ENCODE data around the gene SIL1.
"Not testable (repeated sequence)": the region's sequence is repeated elsewhere in the genome, so short reads cannot be mapped to it uniquely, and the experiment has no call there.

The SIL1 gene

DNA sequence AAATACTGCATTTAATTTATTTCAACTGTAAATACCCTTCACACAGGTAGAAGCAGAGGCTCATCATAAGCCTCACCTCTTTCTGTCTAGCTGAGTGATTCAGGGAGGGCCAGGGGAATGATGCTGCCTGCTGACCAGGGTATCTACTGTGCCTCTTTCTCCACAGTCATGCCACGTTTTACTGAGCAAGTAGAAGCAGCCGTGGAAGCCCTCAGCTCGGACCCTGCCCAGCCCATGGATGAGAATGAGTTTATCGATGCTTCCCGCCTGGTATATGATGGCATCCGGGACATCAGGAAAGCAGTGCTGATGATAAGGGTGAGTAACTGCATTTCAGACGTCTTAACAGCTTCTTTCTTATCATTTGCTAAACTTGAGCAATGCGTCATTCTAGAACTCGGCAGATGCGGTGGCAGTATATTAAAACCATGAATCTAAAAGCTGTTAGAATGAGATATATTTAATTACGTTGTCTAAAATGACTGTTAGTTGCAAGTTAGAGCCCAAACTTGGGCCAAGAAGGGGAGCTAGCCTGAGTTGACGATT lies 273.0 kb downstream of the SIL1 start:
- H3K4me3 ChIP-seq (ENCODE audit: low read length), result no peak overlapping the region
- H3K4me2 ChIP-seq (ENCODE audit: low read length), result no peak overlapping the region
- no peak overlapping the region for H3K27ac ChIP-seq (ENCODE audit: low read depth, low read length)
- no peaks in the 10 kb centered on the region for H3K79me2 ChIP-seq (ENCODE audit: control insufficient read depth, low read length)
- peaks cover 3% of the 10 kb centered on the region for H3K36me3 ChIP-seq (ENCODE audit: control insufficient read depth, low read length)
- H3K27me3 ChIP-seq (ENCODE audit: control insufficient read depth, low read length), result no peaks in the 10 kb centered on the region
- H3K4me1 ChIP-seq (ENCODE audit: control insufficient read depth, low read length), result no peaks in the 10 kb centered on the region
- no peaks in the 10 kb centered on the region for H3K9me2 ChIP-seq (replicated peaks; ENCODE audit: control insufficient read depth, low read length)
- no peaks in the 10 kb centered on the region for H3F3A ChIP-seq (ENCODE audit: control insufficient read depth, insufficient read depth)
- no peaks in the 10 kb centered on the region for H4K20me1 ChIP-seq (ENCODE audit: control insufficient read depth, insufficient read depth, low read depth, low read length)
- no peaks in the 10 kb centered on the region for H3K9me3 ChIP-seq (ENCODE audit: control insufficient read depth, insufficient read depth, low read length)
- no peak for TF ChIP-seq EZH2phosphoT487 (IDR thresholded peaks at IDR 0.05; ENCODE audit: borderline replicate concordance, low read length)
- TF ChIP-seq, protein P1, sequence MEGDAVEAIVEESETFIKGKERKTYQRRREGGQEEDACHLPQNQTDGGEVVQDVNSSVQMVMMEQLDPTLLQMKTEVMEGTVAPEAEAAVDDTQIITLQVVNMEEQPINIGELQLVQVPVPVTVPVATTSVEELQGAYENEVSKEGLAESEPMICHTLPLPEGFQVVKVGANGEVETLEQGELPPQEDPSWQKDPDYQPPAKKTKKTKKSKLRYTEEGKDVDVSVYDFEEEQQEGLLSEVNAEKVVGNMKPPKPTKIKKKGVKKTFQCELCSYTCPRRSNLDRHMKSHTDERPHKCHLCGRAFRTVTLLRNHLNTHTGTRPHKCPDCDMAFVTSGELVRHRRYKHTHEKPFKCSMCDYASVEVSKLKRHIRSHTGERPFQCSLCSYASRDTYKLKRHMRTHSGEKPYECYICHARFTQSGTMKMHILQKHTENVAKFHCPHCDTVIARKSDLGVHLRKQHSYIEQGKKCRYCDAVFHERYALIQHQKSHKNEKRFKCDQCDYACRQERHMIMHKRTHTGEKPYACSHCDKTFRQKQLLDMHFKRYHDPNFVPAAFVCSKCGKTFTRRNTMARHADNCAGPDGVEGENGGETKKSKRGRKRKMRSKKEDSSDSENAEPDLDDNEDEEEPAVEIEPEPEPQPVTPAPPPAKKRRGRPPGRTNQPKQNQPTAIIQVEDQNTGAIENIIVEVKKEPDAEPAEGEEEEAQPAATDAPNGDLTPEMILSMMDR (IDR thresholded peaks at IDR 0.05; ENCODE audit: low read depth, low read length, poor library complexity, severe bottlenecking), result no peak

DNA sequence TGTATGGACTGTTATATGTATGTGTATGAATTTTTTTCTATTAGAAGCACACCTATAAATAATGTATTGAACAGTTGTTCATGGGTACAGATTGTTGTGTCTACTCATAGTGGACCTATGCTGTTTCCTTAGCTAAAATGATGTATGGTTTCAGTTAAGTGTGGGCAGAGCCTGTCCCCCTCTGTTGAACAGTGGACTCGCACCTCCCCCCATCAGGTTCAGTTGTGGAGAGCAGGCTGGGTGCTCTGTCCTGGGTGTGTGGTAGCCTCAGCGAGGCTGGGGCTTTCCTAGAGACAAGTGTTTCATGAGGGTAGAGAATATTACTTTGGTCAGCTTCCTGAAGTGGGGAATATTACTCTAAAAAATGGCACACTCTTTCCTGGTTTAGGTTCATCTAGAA lies 275.7 kb downstream of the SIL1 start:
- no peak for TF ChIP-seq EZH2phosphoT487 (IDR thresholded peaks at IDR 0.05; ENCODE audit: borderline replicate concordance, low read length)
- TF ChIP-seq, protein P1 (IDR thresholded peaks at IDR 0.05; ENCODE audit: low read depth, low read length, poor library complexity, severe bottlenecking), result no peak
- no peak overlapping the region for H3K27ac ChIP-seq (ENCODE audit: low read depth, low read length)
- no peak overlapping the region for H3K4me3 ChIP-seq (ENCODE audit: low read length)
- no peaks in the 10 kb centered on the region for H4K20me1 ChIP-seq (ENCODE audit: control insufficient read depth, insufficient read depth, low read depth, low read length)
- H3K4me2 ChIP-seq (ENCODE audit: low read length), result no peak overlapping the region
- H3K27me3 ChIP-seq (ENCODE audit: control insufficient read depth, low read length), result no peaks in the 10 kb centered on the region
- peaks cover 3% of the 10 kb centered on the region for H3K36me3 ChIP-seq (ENCODE audit: control insufficient read depth, low read length)
- H3K4me1 ChIP-seq (ENCODE audit: control insufficient read depth, low read length), result no peaks in the 10 kb centered on the region
- H3K9me2 ChIP-seq (replicated peaks; ENCODE audit: control insufficient read depth, low read length), result no peaks in the 10 kb centered on the region
- no peaks in the 10 kb centered on the region for H3K9me3 ChIP-seq (ENCODE audit: control insufficient read depth, insufficient read depth, low read length)
- H3F3A ChIP-seq (ENCODE audit: control insufficient read depth, insufficient read depth), result no peaks in the 10 kb centered on the region
- H3K79me2 ChIP-seq (ENCODE audit: control insufficient read depth, low read length), result no peaks in the 10 kb centered on the region

DNA sequence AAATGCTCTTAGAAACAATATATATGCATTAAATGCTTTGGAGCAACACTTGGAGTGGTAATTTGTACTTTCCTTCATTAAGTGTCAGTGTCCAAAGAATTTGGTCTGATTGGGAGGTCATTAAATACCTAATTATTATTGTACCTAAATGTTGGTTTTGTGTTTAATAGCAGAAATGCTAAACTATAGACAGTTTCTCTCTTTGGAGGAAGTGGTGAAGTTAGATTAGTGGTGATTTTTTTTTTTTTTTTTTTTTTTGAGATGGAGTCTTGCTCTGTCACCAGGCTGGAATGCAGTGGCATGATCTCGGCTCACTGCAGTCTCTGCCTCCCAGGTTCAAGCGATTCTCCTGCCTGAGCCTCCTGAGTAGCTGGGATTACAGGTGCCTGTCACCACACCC lies 276.8 kb downstream of the SIL1 start:
- H3K4me2 ChIP-seq (ENCODE audit: low read length); H3K9me3 ChIP-seq (ENCODE audit: control insufficient read depth, insufficient read depth, low read length); H3K27me3 ChIP-seq (ENCODE audit: control insufficient read depth, low read length); H4K20me1 ChIP-seq (ENCODE audit: control insufficient read depth, insufficient read depth, low read depth, low read length); H3K4me1 ChIP-seq (ENCODE audit: control insufficient read depth, low read length); H3K36me3 ChIP-seq (ENCODE audit: control insufficient read depth, low read length); H3K27ac ChIP-seq (ENCODE audit: low read depth, low read length); H3F3A ChIP-seq (ENCODE audit: control insufficient read depth, insufficient read depth); H3K79me2 ChIP-seq (ENCODE audit: control insufficient read depth, low read length); H3K4me3 ChIP-seq (ENCODE audit: low read length); H3K9me2 ChIP-seq (replicated peaks; ENCODE audit: control insufficient read depth, low read length): not testable (repeated sequence)

GRCh38 chr5:138920181-138920580 lies 278.0 kb downstream of the SIL1 start:
- no peaks in the 10 kb centered on the region for H3K79me2 ChIP-seq (ENCODE audit: control insufficient read depth, low read length)
- no peak overlapping the region for H3K27ac ChIP-seq (ENCODE audit: low read depth, low read length)
- H3K4me3 ChIP-seq (ENCODE audit: low read length), result no peak overlapping the region
- no peaks in the 10 kb centered on the region for H3F3A ChIP-seq (ENCODE audit: control insufficient read depth, insufficient read depth)
- H4K20me1 ChIP-seq (ENCODE audit: control insufficient read depth, insufficient read depth, low read depth, low read length), result no peaks in the 10 kb centered on the region
- H3K9me3 ChIP-seq (ENCODE audit: control insufficient read depth, insufficient read depth, low read length), result no peaks in the 10 kb centered on the region
- H3K4me1 ChIP-seq (ENCODE audit: control insufficient read depth, low read length), result no peaks in the 10 kb centered on the region
- no peak overlapping the region for H3K4me2 ChIP-seq (ENCODE audit: low read length)
- H3K9me2 ChIP-seq (replicated peaks; ENCODE audit: control insufficient read depth, low read length), result no peaks in the 10 kb centered on the region
- no peak for TF ChIP-seq EZH2phosphoT487 (IDR thresholded peaks at IDR 0.05; ENCODE audit: borderline replicate concordance, low read length)
- H3K36me3 ChIP-seq (ENCODE audit: control insufficient read depth, low read length), result peaks cover 3% of the 10 kb centered on the region
- H3K27me3 ChIP-seq (ENCODE audit: control insufficient read depth, low read length), result no peaks in the 10 kb centered on the region
